ENCODE results near the gene CYP2D6.
"Not testable (repeated sequence)": the region's sequence is repeated elsewhere in the genome, so short reads cannot be mapped to it uniquely, and the experiment has no call there.

Gene CYP2D6

DNA sequence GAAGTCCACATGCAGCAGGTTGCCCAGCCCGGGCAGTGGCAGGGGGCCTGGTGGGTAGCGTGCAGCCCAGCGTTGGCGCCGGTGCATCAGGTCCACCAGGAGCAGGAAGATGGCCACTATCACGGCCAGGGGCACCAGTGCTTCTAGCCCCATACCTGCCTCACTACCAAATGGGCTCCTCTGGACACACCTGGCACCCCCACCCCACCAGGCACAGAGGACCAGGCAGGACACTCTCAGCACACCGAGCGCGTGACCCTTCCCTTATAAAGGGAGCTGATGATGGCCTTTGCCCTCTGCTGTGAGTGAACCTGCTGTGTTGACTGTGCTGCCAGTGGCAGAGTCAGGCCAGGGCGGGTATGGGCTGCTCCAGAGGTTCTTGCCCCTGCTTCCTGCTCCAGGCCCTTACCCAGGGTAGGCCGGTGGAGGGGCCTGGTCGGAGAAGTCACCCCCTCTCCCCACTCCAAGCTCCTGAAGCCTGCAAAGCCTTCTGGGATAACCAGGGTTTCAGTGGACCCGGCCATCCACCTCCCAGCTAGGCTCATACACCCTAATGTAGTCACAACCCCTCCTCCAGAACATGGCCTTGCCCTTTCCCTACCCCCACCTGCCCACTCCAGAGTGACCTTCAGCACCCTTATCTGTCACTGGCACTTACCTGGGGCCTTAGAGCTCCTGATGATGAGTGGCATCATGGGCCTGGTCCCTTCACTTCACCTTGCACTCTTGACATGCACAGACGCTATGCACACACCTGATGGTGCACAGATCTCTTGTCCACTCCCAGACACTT lies at the start of gene CYP2D6:
CYP2D6 (minus strand) TSS at position 172 of the 793 bp plus-strand sequence; CDS start at position 153, 19 bp downstream.
- H3K4me3 ChIP-seq (ENCODE audit: low read depth, low read length); in situ Hi-C loops (cut with HindIII; ENCODE audit: low sequenced_read_pairs); DNase-seq (ENCODE audit: low read depth): not testable (repeated sequence)

DNA sequence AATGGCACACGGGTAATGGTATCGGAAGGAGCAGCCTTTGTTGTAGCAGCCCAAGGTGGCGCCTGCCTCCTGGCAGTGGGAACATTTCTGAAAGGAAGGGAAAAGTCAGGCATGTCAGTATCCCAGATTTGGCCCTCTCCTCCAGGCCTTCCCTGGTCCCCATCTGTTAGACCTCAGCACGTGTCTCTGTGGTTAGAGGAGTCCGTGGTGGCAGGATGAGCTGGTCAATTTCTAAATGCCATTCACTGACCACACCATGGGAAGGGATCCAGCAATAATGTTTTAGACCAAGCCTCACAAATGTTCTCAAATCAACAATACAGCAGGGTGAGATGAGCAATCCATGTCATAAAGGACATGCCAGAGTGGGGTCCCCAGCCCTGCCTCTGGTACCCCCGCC lies 49.0 kb upstream of the CYP2D6 start:
- peak; percentile 68 for DNase-seq (ENCODE audit: low read depth)
- TF ChIP-seq, protein P1, sequence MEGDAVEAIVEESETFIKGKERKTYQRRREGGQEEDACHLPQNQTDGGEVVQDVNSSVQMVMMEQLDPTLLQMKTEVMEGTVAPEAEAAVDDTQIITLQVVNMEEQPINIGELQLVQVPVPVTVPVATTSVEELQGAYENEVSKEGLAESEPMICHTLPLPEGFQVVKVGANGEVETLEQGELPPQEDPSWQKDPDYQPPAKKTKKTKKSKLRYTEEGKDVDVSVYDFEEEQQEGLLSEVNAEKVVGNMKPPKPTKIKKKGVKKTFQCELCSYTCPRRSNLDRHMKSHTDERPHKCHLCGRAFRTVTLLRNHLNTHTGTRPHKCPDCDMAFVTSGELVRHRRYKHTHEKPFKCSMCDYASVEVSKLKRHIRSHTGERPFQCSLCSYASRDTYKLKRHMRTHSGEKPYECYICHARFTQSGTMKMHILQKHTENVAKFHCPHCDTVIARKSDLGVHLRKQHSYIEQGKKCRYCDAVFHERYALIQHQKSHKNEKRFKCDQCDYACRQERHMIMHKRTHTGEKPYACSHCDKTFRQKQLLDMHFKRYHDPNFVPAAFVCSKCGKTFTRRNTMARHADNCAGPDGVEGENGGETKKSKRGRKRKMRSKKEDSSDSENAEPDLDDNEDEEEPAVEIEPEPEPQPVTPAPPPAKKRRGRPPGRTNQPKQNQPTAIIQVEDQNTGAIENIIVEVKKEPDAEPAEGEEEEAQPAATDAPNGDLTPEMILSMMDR (IDR thresholded peaks at IDR 0.05; ENCODE audit: low read depth, low read length, missing control alignments) = no peak
- no peak overlapping the region for H3K4me3 ChIP-seq (ENCODE audit: low read depth, low read length)
- in situ Hi-C loops (cut with HindIII; ENCODE audit: low sequenced_read_pairs) = loop anchor here (10.0 kb wide), 1 partner anchor 155 kb away; no protein-coding TSS in a partner anchor

DNA sequence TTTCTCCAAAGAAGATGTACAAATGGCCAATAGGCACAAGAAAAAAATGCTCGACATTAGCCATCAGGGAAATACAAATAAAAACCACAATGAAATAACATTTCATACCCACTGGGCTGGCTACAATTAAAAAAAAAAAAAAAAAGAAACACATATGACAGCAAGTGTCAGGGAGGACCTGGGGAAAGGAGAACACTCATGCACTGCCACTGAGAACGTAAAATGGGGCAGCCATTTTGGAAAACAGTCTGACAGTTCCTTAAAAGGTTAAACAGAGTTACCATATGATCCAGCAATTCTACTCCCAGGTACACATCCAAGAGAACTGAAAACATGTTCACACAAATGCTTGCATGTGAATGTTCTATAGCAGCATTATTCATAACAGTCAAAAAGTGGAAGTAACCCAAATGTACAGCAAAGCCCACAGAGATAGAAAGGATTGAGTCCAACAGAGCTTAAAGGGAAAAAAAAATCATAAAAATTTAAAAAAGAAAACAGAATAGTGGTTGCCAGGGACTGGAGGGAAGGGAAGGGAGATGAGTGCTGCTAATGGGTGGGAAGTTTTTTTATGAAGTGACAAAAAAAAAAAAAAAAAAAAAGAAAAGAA lies 48.4 kb upstream of the CYP2D6 start:
- TF ChIP-seq, protein P1 (IDR thresholded peaks at IDR 0.05; ENCODE audit: low read depth, low read length, missing control alignments) = no peak
- no peak overlapping the region for H3K4me3 ChIP-seq (ENCODE audit: low read depth, low read length)
- in situ Hi-C loops (cut with HindIII; ENCODE audit: low sequenced_read_pairs) = no loop called here
- DNase-seq (ENCODE audit: low read depth) = no peak

DNA sequence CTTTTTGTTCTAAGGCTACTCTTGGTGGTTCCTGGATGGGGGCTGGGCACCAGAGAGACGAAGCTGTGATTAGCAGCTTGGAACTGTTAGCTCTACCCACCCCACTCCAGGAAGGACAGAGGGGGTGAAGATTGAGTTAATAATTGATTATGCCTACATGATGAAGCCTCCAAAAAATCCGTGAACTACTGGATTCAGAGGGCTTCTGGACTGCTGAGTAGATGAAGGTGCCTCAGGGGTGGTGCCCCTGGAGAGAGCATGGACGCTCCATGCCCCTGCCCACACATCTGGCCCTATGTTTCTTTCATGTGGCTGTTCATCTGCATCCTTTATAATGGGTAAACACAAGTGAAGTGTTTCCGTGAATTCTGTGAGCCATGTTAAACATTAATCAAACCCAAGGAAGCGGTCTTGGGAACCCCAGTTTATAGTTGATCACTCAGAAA lies 47.3 kb upstream of the CYP2D6 start:
- in situ Hi-C loops (cut with HindIII; ENCODE audit: low sequenced_read_pairs) = no loop called here
- DNase-seq (ENCODE audit: low read depth) = no peak
- H3K4me3 ChIP-seq (ENCODE audit: low read depth, low read length) = no peak overlapping the region
- TF ChIP-seq, protein P1 (IDR thresholded peaks at IDR 0.05; ENCODE audit: low read depth, low read length, missing control alignments) = no peak

DNA sequence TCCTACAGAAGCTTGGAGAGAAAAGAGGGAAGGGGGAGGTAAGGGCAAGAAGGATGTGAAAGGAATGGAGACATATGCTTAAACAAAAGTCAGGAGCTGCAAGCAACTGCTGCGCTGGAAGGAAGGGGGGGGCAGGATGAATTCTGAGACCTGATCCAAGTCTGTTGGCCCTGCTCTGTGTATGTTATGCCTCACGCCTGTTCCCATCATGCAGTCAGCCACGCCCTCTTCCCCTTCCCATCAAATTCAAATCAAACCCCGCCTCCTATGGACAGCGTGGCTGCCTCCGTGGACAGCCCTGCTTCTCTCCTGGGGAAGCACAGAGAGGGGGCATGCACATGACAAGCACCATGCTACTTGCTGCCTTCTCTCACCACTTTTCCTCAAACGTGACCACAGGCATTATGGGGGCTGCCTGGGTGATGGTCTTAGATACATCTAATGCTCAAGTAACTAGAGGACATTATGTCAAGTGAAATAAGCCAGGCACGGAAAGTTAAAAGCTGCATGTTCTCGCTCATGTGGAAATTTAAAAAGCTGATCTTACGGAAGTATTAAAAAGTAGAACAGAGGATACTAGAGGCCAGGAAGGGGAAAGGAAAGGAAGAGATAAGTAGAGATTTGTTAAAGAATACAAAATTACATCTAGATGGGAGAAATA lies 45.8 kb upstream of the CYP2D6 start:
- TF ChIP-seq, protein P1 (IDR thresholded peaks at IDR 0.05; ENCODE audit: low read depth, low read length, missing control alignments) = no peak
- DNase-seq (ENCODE audit: low read depth) = no peak
- in situ Hi-C loops (cut with HindIII; ENCODE audit: low sequenced_read_pairs) = no loop called here
- no peak overlapping the region for H3K4me3 ChIP-seq (ENCODE audit: low read depth, low read length)

DNA sequence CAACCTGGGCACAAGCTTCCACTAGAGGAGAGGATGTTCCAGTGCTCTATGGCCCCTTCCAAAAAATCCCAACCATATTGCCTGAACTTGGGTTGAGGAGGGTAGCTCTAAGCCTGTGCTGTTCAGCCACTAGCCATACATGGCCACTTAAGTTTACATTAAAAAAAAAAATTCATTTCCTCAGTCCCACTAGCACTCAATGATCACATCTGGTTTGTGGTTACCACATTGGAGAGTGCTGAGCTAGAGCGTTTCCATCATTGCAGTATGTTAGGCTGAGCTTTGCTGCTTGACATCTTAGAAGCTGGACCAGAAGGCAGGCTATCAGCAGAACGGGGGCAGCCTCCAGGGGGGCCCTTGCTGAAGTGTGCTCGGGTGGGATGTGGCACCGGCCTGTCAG lies 43.5 kb upstream of the CYP2D6 start:
- TF ChIP-seq, protein P1 (IDR thresholded peaks at IDR 0.05; ENCODE audit: low read depth, low read length, missing control alignments) = no peak
- in situ Hi-C loops (cut with HindIII; ENCODE audit: low sequenced_read_pairs) = no loop called here
- no peak overlapping the region for H3K4me3 ChIP-seq (ENCODE audit: low read depth, low read length)
- DNase-seq (ENCODE audit: low read depth) = peak; percentile 12

Measured in astrocyte of the cerebellum (primary cell).